Ascending aorta (tissue), 2 donors: ENCODE results near the gene HCN2. TPM values are rescaled to one million over a fixed set of nuclear protein-coding genes. Genes with fewer than 3 reads are reported as not detected.

Experiments used
- DNase-seq, 2 donors: peaks; one replicate each; pipeline ENCODE4 v3.0.0-alpha.2; 2019; ENCODE audit warnings: low spot score in 2 of 2
- H3K27ac ChIP-seq, 2 donors: fragments of 200-600 bp; sonication (generic); one replicate each; pipeline ENCODE4 v1.5.1; 2016 to 2017; ENCODE audit warnings: mild to moderate bottlenecking in 1 of 2
- H3K27me3 ChIP-seq: fragments of 200-600 bp; sonication (generic); one replicate; pipeline ENCODE4 v1.5.1; 2017
- H3K36me3 ChIP-seq, 2 donors: fragments of 200-600 bp; sonication (generic); one replicate each; pipeline ENCODE4 v1.5.1; 2016
- H3K4me1 ChIP-seq, 2 donors: fragments of 200-600 bp; sonication (generic); one replicate each; pipeline ENCODE4 v1.5.1; 2016 to 2017; ENCODE audit warnings: mild to moderate bottlenecking in 1 of 2
- H3K4me3 ChIP-seq, 2 donors: fragments of 200-600 bp; sonication (generic); one replicate each; pipeline ENCODE4 v1.5.1; 2016 to 2017; ENCODE audit warnings: mild to moderate bottlenecking in 1 of 2
- H3K9me3 ChIP-seq, 2 donors: fragments of 200-600 bp; sonication (generic); one replicate each; pipeline ENCODE4 v1.5.1; 2016
- intact Hi-C: fragments of 100-400 bp; cut with DNase I; formaldehyde crosslinking; loops from one replicate; pipeline ENCODE4 v1.15.1; 2023
- total RNA-seq: library from RNA; depleted of rRNA; stranded (reverse); fragments of >200 nt; gene quantifications from one replicate; pipeline ENCODE4 v1.1.0, GENCODE V29; 2016
- TF ChIP-seq, protein P1 (sequence below), 3 experiments: fragments of 200-600 bp in 2 of 3; fragments of 450-650 bp in 1 of 3; sonication (generic) in 2 of 3; IDR thresholded peaks; one replicate each; pipeline ENCODE4 v1.5.1; 2016 to 2019; ENCODE audit warnings: antibody characterized with exemption in 3 of 3, mild to moderate bottlenecking in 1 of 3, moderate library complexity in 1 of 3

HCN2 gene
- total RNA-seq, 1 donor from 2014 or later, result not detected

DNA sequence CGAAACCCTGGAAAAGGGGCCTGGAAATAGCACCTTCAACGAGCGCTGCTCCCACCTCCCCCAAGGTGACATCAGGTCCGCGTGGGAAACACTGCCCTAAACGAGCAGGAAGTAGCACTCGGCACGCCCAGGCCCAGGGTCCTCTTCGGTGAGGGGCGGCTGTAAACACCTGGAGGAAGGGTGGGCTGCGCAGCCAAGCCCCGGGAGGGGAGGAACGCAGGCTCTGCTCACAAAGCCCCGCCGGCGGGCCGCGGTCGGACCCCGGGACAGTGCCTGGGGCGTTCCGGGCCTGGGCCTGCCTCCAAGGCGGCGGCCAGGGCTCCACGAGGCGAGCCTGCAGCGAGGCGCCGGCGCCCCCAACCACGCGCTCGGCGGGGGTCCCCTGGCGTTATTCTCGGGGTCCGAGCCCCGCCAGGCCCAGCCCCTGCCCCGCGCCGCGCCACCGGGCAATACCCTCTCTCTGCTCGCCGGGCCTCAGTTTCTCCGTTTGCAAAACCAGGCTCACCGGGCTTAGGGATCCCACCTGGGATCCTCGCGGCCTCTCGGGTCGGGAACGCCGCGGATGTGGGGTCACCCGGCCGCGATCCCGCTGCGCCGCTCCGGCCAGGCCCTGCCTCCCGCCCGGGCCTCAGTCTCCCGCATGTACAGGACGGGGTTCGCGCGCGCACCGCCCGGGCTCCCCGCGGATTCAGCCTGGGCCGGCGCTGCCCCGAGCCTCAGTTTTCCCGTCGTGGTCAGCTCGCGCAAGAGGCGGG lies 72.7 kb downstream of the HCN2 start:
- intact Hi-C loops, result loop anchor here (2.0 kb wide), 1 partner anchor 24 kb away; the partner anchor contains the start of gene FGF22

DNA sequence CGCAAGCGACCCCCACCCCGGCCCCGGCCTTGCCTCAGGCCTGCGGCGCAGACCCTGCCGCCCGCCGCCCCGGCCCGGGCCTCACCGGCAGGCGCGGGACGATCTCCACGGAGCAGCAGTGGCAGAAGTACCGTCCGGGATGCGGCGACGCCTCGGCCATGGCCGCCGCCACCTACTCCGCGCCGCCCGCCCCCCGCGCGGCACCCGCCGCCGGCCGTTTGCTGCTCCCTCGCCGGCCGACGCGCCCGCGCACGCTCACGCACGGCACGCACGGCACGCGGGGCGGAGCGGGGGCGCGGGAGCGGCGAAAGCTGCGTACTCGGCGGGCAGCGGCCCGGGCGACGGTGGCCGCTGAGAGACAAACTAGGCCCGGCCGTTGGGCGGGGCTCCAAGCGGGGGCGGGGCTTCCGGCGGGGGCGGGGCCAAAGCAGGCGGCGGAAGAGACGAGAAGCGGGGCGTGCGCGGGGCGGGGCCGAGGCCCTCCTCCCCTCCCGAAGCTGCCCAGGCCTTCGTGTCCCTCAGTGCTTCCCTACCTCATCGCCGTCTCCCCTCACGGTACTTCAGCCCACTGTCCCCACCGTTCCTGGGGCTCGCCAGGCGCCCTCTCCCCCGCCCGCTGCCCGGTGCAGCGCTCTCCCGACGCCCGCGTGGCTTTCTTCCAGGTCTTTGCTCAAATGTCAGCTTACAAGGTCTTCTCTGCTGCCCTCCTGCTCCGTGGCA lies 73.4 kb downstream of the HCN2 start, which contains the start of gene RNF126:
Gene RNF126 (minus strand): TSS at position 253 of the 720 bp plus-strand sequence. CDS start 93 bp downstream, at position 160.
- Histone ChIP-seq H3K27ac (peak within 1 kb of the TSS; percentile 91 to 92), H3K36me3 (no peaks in the 10 kb centered on the region), H3K9me3 (no peaks in the 10 kb centered on the region), H3K4me1 (peaks cover 16 to 36% of the 10 kb centered on the region in 2 donors), H3K4me3 (peak within 1 kb of the TSS; percentile 88 to 99), H3K27me3 (no peaks in the 10 kb centered on the region)
- DNase-seq, result peak; percentile 66 to 96
- intact Hi-C loops, result loop anchor here (1.0 to 2.0 kb wide), 4 partner anchors 14 to 134 kb away; partner anchors contain the start of genes FGF22, POLRMT and PTBP1
- TF ChIP-seq, protein P1, sequence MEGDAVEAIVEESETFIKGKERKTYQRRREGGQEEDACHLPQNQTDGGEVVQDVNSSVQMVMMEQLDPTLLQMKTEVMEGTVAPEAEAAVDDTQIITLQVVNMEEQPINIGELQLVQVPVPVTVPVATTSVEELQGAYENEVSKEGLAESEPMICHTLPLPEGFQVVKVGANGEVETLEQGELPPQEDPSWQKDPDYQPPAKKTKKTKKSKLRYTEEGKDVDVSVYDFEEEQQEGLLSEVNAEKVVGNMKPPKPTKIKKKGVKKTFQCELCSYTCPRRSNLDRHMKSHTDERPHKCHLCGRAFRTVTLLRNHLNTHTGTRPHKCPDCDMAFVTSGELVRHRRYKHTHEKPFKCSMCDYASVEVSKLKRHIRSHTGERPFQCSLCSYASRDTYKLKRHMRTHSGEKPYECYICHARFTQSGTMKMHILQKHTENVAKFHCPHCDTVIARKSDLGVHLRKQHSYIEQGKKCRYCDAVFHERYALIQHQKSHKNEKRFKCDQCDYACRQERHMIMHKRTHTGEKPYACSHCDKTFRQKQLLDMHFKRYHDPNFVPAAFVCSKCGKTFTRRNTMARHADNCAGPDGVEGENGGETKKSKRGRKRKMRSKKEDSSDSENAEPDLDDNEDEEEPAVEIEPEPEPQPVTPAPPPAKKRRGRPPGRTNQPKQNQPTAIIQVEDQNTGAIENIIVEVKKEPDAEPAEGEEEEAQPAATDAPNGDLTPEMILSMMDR (IDR thresholded peaks at IDR 0.05), result no peak

More for the DNA sequence above, 72.7 kb downstream of the HCN2 start:
- Histone ChIP-seq H3K27me3 (no peaks in the 10 kb centered on the region), H3K4me1 (peaks cover 16 to 36% of the 10 kb centered on the region in 2 donors), H3K9me3 (no peaks in the 10 kb centered on the region), H3K36me3 (no peaks in the 10 kb centered on the region), H3K4me3 (peak overlapping the region; percentile 88 to 99), H3K27ac (peak overlapping the region; percentile 68 to 71)
- no peak for DNase-seq
- TF ChIP-seq, protein P1 (IDR thresholded peaks at IDR 0.05), result no peak

DNA sequence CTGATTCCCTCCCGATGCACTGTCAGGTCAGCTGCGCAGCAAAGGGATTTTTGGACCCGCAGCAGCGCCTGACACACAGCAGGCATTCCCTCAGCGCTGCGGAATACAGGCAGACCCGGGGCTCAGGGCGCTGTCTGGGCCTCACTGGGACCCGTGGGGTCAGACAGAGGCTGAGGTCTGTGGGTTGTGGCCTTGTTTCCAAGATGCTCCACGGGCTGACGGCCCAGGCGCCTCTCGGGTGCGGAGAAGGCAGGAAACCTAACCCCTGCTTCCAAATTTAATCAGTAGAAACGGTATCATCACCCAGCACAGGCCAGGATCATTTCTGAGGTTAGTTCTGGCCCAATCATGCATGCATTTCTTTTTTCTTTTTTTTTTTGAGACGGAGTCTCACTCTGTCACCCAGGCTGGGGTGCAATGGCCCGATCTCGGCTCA lies 74.0 kb downstream of the HCN2 start:
- TF ChIP-seq, protein P1 (IDR thresholded peaks at IDR 0.05), result no peak
- no peak for DNase-seq
- peak overlapping the region; percentile 91 to 92 for H3K27ac ChIP-seq
- H3K27me3 ChIP-seq, result no peaks in the 10 kb centered on the region
- H3K36me3 ChIP-seq, result no peaks in the 10 kb centered on the region
- H3K9me3 ChIP-seq, result no peaks in the 10 kb centered on the region
- peak overlapping the region; percentile 88 to 99 for H3K4me3 ChIP-seq
- intact Hi-C loops, result loop anchor here (1.0 to 2.0 kb wide), 5 partner anchors 14 to 257 kb away; partner anchors contain the start of genes FGF22, POLRMT and PTBP1
- peaks cover 16 to 36% of the 10 kb centered on the region in 2 donors for H3K4me1 ChIP-seq

- Histone ChIP-seq H3K9me3 (no peaks in the 10 kb centered on the region), H3K27me3 (no peaks in the 10 kb centered on the region), H3K36me3 (no peaks in the 10 kb centered on the region), H3K27ac (no peak overlapping the region), H3K4me3 (peak overlapping the region in 1 of 2 donors; percentile 41), H3K4me1 (peaks cover 16 to 35% of the 10 kb centered on the region in 2 donors)
- peak in 1 of 2 donors; percentile 87 for DNase-seq
- intact Hi-C loops, result loop anchor here (1.0 to 2.0 kb wide), 2 partner anchors 69 to 256 kb away; no protein-coding TSS in a partner anchor
- TF ChIP-seq, protein P1 (IDR thresholded peaks at IDR 0.05), result peak; percentile 94 to 99 (median 97)
These were observed 75.3 kb downstream of the HCN2 start for GRCh38 chr19:664913-665443.

Other genes starting within 250 kb of the HCN2 start
- 128 TPM for gene MIER2, start 245.1 kb upstream of the HCN2 start, total RNA-seq
- gene C2CD4C, start 180.7 kb upstream of the HCN2 start, total RNA-seq, result 5.7 TPM
- 51.2 TPM for gene SHC2, start 128.8 kb upstream of the HCN2 start, total RNA-seq
- gene MADCAM1, start 93.4 kb upstream of the HCN2 start, total RNA-seq, result not detected
- gene TPGS1, start 82.4 kb upstream of the HCN2 start, total RNA-seq, result 89.2 TPM
- gene CDC34, start 58.1 kb upstream of the HCN2 start, total RNA-seq, result 124 TPM
- gene GZMM, start 45.8 kb upstream of the HCN2 start, total RNA-seq, result not detected
- 647 TPM for gene BSG, start 17.3 kb upstream of the HCN2 start, total RNA-seq
- 26.8 TPM for gene POLRMT, start 43.7 kb downstream of the HCN2 start, total RNA-seq
- not detected for gene FGF22, start 50.0 kb downstream of the HCN2 start, total RNA-seq
- 39.0 TPM for gene RNF126, start 73.3 kb downstream of the HCN2 start, total RNA-seq
- 541 TPM for gene FSTL3, start 86.5 kb downstream of the HCN2 start, total RNA-seq
- not detected for gene PRSS57, start 105.6 kb downstream of the HCN2 start, total RNA-seq
- 107 TPM for gene PALM, start 119.1 kb downstream of the HCN2 start, total RNA-seq
- gene MISP, start 161.2 kb downstream of the HCN2 start, total RNA-seq, result not detected
- 210 TPM for gene PTBP1, start 207.6 kb downstream of the HCN2 start, total RNA-seq
- not detected for gene PLPPR3, start 232.1 kb downstream of the HCN2 start, total RNA-seq
- gene AZU1, start 238.0 kb downstream of the HCN2 start, total RNA-seq, result not detected